Cardiac fibroblast (primary cell): ENCODE measurements around the gene OR5K2.
A peak's percentile ranks its signal among the peaks of the same experiment; 100 is the strongest.

Experiments used
- DNase-seq, 2 donors: peaks; one replicate each; pipeline versions ENCODE4 v3.0.0 to v3.0.0-alpha.2; 2010; ENCODE audit warnings: low read depth in 2 of 2
- H3K4me3 ChIP-seq, 2 donors: replicated peaks in 1 of 2; 1 replicate in 1 of 2; 2 replicates in 1 of 2; pipeline ENCODE4 v1.5.1; 2011; ENCODE audit warnings: low read depth in 2 of 2, low read length in 2 of 2, mild to moderate bottlenecking in 2 of 2, moderate library complexity in 1 of 2
- CTCF ChIP-seq: IDR thresholded peaks from one replicate; pipeline ENCODE4 v1.5.1; 2011; ENCODE audit warnings: low read depth, mild to moderate bottlenecking, low read length, inconsistent platforms

The OR5K2 gene

GRCh38 chr3:98504539-98504938, 7.1 kb downstream of the OR5K2 start:
- DNase-seq: peak in 1 of 2 donors; percentile 11
- H3K4me3 ChIP-seq: no peak overlapping the region
- TF ChIP-seq CTCF: no peak

- no peak for DNase-seq
- H3K4me3 ChIP-seq: no peak overlapping the region
- TF ChIP-seq CTCF: no peak
Observed at GRCh38 chr3:98508582-98508981, 11.1 kb downstream of the OR5K2 start.

- no peak for DNase-seq
- no peak overlapping the region for H3K4me3 ChIP-seq
- no peak for TF ChIP-seq CTCF
Observed at GRCh38 chr3:98512576-98512975, 15.1 kb downstream of the OR5K2 start.

GRCh38 chr3:98513091-98513511, 15.6 kb downstream of the OR5K2 start:
- peak; percentile 77 to 92 for DNase-seq
- no peak overlapping the region for H3K4me3 ChIP-seq
- no peak for TF ChIP-seq CTCF

- no peak overlapping the region for H3K4me3 ChIP-seq
- DNase-seq: no peak
- no peak for TF ChIP-seq CTCF
Observed at GRCh38 chr3:98513736-98514135, 16.3 kb downstream of the OR5K2 start.

GRCh38 chr3:98514948-98515347, 17.5 kb downstream of the OR5K2 start:
- no peak for DNase-seq
- TF ChIP-seq CTCF: no peak

GRCh38 chr3:98518816-98519215, 21.3 kb downstream of the OR5K2 start:
- no peak for TF ChIP-seq CTCF
- no peak overlapping the region for H3K4me3 ChIP-seq

More at GRCh38 chr3:98514948-98515347, 17.5 kb downstream of the OR5K2 start:
- H3K4me3 ChIP-seq: no peak overlapping the region

More at GRCh38 chr3:98518816-98519215, 21.3 kb downstream of the OR5K2 start:
- no peak for DNase-seq
